ENCODE measurements around the gene IFI27L1.

- TF ChIP-seq POLR2AphosphoS5 (IDR thresholded peaks at IDR 0.05) (no peak), POLR2A (IDR thresholded peaks at IDR 0.05) (no peak), CTCF (IDR thresholded peaks at IDR 0.05) (no peak), EP300 (IDR thresholded peaks at IDR 0.05) (no peak)
Measured at GRCh38 chr14:94112513-94113063, 31.5 kb downstream of the IFI27L1 start.
